C1 segment of cervical spinal cord (tissue), 14 donors: ENCODE data around the gene MFSD6L.

Experiments
- DNase-seq, 14 donors: peaks; one replicate each; lab custom pipeline; 2025; lab: John Stamatoyannopoulos, UW

MFSD6L gene, protein sequence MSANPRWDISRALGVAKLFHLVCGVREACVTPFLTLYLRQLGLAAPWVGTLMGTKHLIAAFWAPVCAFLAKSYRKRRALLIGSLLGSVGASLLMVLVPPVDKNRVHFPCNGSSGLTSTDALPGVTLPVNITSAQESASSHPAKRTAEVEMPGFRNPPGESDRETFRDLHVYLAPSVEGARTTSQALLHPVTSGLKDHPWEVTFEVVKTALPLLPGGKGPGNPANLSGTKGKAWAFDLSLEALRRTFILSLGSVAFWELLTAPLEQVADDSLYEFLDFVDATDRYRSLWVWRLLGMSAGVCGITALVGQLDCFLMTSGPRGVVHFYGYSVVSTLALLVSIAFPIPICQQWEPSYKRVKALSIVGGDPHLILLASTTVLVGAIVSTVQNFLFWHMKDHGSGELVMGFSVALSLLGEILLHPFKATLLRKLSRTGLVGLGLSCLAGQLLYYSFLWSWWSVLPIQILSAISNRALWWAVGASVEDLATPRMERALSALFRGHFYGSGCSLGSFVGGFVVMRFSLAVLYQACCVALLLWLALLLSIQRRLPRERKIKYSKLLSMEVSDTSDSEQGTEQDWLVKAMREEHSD

DNA sequence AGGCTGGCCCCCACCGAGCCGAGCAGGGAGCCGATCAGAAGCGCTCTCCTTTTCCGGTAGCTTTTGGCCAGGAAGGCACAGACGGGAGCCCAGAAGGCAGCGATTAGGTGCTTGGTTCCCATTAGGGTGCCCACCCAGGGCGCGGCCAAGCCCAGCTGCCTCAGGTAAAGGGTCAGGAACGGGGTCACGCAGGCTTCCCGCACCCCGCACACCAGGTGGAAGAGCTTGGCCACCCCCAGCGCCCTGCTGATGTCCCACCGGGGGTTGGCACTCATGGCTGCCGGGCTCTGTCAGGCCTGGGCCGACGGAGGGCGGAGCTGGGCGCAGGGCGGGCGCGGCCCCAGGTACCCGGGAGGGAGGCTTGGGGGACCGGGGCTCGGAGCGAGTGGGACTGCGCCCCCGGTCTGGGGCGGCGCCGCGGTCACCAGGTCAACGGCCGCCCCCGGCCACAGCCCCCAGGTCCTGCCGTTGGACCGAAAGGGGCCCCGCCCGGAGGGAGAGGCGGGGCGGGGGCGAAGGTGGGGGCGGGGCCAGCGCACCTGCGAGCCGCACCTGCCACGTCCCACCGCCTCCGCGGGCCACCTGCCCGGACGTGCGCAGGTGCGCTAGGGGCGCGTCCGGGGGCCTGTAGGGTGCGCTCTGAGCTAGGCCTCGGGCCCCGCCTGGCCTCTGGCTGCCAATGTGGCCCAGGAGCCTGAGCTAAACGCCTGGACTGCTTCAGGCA lies at the start of gene MFSD6L:
Gene MFSD6L, minus strand, starts transcription at position 520 of the 724 bp plus-strand sequence. Its CDS starts 245 bp downstream, at position 275.
- no peak for DNase-seq

DNA sequence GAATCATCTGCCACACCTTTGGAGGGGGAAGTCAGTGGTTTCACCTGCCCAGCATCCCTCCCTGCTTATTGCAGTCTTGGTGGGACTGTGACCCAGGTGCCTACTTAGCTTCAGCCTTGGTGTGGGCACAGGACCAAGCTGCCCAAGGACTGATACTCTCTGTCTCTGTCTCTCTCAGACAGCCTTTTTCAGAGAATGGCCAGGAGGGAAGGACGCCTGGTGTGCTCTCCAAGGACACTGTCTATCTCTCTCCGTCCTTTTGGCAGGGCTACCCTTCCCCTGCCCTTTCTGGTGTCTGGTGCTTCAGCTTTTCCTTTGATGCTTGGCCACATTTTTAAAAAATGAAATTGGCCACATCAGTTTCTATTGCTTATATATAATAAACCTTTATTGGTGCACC lies 48.7 kb upstream of the MFSD6L start:
- no peak for DNase-seq

DNA sequence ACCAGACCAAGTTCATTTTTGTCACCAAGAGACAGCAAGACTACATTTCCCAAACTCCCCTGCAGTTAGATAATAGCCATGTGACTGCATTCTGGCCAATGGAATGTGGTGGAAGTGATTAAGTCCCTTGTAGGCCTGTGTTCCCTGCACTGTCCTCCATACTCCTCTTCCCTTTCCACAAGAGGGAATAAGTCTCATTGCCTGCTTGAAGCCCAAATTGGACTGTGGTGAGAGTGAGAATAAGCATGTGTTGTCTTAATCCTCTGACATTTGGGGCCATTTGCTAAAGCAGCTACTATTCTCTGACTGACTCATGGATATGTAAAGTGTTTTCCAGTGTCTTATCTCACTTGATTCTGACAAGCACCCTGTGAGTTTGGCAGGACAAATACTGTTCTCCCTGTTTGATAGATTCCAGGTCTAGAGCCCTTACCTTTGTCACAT lies 47.6 kb upstream of the MFSD6L start:
- no peak for DNase-seq

DNA sequence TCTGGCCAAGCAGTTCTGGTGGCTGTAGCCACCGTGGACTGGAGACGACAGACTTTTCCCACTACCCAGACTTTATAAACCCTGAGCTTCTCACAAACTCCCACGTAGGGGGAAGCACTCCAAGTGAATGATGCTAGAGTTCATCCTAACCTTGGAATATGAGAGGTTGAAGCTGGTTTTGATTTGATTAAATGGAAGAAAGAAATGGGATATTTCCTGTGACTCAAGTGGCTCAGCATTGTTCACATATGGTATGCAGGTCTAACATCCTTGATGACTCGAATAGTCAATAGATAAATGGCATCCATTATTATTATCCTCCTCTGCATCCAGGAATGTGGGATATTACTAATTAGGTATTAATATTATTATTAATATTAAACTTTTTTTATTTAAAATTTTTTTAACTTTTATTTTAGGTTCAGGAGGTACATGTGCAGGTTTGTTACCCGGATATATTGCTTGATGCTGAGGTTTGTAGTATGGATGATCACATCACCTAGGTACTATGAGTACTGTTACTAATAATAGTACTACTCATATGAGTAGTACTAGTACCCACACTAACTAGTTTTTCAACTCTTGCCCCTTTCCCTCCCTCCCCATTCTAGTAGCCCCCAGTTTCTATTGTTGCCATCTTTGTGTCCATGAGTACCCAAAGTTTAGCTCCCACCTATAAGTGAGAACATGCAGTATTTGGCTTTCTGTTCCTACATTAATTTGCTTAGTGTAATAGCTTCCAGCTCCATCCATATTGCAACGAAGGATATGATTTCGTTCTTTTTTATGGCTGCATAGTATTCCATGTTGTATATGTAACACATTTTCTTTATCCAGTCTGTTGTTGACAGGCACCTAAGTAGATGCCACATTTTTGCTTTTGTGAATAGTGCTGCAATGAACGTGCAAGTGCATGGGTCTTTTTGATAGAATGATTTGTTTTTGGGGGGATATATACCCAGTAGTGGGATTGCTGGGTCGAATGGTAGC lies 45.4 kb upstream of the MFSD6L start:
- DNase-seq: no peak

DNA sequence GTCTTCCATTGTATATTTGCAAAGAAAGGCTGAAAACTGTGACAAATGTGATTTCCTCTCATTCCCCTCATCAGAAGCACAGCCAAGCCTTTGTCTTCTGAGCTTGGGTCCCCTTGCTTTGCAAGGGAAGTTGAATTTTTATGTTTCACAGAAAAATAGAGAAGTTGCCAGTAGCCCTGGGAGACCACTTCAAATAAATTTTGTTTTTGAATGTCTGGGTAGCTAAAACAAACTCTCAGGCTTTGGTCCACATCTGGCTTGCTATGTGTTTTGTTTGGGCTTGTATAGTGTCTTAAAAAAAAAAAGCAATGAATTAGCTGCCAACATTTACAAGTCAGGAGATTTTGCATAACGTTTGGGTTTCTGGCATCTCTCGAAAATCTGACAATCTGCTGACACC lies 44.2 kb upstream of the MFSD6L start:
- DNase-seq: no peak

DNA sequence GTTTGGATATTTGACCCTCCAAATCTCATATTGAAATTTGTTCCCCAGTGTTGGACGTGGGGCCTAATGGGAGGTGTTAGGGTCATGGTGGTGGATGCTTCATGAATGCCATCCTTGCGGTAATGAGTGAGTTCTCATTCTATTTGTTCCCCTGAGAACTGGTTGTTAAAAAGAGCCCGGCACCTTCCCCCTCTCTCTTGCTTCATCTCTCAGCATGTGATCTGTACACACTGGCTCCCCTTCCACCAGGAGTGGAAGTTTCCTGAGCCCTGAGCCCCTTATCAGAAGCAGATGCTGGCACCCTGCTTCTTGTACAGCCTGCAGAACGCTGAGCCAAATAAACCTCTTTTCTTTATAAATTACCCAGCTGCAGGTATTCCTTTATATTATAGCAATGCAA lies 42.7 kb upstream of the MFSD6L start:
- DNase-seq: no peak

DNA sequence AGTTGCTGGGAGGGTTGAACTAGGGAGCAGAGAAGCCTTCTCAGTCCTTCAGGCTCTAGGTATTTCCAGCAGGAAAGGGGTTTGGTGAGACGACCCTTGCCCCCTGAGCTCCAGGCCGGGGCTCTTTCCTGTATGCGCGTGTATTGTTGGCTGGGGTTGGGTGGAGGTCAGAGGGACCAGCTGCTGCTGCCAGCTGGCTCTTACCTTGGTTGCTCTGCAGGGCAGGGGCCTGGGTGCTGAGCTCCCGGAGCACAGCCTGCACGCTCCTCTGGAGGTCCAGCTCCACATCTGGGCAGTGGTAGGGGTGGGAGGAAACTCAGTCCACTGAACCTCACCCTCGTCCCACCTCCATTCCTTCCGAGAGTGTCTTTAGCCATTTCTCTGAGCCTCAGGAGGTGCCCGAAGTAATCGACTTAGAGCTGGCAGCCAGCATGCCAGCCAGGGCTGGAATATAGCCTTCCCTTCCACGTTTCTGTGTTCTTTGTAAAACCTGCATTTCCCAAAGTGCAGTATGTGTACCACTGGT lies 40.3 kb upstream of the MFSD6L start:
- no peak for DNase-seq

DNA sequence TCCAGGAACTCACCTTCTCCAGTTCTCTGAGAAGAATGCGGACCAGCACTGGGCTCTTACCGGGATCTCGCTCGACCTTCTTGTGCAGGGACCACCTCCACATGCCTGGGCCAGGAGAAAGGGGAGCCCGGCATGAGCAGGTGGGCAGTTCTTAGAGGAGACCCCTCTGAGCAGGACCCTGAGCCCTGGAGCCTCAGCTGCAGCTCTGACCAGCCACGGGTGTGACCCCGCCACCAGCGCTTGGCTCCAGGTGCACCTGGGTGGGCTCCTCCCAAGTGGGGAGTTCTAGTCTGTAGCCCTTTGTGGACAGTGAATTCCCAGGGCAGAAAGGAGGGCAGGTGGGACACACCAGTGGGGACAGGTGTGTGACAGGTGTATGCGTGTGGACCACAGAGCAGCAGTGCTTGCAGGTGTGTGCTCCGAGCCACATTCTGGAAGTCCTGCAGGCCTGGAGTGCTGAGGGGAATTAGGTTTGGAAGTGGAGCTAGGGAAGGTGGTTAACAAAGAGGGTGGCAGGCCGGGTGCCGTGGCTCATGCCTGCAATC lies 39.5 kb upstream of the MFSD6L start:
- DNase-seq: no peak

DNA sequence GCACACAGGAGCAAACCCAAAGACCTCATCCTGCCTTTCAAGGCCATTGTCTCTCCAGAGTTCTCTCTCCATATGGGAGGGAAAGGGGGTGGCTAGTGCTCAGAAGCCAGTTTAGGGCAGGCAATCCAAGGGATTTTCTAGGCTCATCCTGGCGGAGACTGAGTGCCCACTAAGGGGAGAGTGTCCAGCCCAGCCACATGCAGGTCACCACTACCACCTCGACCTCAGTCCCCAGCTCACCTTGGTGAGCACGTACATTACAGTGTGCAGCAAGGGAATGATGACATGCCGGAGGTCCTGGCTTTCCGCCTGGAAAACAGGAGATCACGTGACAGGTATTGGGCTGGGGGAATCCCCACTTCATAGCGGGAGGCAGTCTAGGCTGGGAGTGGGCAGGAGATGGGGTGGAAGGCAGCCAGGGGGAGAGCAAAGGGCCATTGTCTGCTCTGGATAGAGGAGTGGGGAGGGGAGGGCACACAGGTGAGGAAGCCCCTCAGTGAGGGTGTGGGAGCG lies 38.5 kb upstream of the MFSD6L start:
- DNase-seq: no peak

DNA sequence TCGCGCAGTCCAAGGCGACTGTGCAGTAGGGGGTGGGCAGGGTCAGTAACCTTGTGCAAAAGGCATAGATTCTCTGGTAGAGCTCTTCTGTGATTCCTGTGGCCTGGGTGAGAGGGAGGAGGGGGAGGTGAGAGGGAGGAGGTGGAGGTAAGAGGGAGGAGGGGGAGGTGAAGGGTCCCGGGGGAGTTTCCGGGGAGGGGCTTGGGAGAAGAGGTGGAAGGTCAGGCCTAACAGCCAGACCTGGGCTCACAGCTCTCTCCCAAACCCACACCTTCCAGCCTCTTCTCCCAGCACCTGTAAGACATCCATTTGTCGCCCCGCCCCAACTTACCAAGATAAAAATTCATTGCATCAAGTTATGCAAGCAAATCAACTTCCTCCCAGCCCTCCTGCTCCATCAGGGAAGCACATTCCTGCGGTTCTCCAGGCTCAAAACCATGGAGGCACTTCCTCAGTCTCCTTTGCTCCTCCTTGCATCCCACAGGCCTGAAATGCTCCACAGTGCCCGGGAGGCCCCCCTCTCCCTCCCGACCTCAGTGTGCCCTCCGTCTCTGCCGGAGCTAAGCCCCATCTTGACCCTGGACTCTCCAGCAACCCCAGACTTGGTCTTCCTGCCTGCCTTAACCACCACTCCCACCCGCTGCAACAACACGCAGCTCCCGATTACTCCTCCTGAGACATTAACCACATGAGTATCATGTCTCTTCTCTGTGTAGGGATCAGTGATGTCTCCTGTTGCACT lies 37.8 kb upstream of the MFSD6L start:
- DNase-seq: no peak

DNA sequence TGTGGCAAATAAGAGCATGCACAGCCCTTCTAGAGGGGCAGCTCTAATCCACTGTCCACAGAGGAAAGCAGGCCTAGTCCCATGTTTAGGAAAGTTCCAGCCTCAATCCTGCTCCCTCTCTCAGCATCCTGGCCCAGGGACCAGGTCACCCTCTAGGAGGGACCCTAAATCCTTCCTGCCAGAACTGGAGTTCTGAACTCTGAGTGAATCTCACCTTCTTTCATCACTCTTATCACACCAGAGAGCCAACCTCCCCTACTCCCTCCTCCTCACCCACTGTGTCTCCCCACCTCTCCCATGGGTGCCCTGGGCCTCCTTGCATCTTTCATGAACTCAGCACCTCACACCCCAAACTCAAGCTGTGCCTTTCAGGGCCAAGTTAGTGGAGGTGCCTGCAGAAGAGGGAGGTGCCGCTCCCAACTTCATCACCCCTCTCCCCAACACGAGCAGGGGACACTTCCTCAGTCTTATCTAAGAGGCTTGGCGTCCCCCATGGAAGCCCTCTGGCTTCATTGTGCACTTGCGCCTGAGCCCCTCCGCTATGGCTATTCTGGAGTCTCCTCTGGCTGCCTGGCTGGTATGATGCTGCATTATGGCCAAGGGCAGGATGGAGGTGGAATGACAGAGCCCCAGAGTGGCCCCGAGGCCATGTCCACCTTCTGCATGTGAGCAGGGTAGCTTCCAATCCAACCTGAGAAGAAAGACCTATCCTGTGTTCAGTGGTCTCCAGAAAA lies 36.6 kb upstream of the MFSD6L start:
- no peak for DNase-seq

DNA sequence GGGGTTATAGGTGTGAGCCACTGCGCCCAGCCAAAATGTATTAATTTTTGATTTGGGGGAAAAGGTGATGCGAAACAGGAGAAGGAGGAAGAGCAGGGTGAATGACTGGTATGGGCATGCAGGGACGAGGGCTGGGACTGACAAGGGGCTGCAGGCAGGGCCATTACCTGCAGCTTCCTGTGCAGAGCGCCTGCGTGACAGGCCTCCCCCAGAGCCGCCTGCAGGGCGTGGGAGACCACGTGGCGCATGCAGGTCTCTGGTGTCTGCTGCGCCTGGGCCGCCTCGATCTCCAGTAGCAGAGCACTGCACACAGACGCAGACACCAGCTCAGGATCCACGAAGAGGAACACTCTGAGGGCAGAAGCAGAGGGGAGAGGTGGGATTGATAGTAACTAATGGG lies 35.9 kb upstream of the MFSD6L start:
- DNase-seq: no peak

DNA sequence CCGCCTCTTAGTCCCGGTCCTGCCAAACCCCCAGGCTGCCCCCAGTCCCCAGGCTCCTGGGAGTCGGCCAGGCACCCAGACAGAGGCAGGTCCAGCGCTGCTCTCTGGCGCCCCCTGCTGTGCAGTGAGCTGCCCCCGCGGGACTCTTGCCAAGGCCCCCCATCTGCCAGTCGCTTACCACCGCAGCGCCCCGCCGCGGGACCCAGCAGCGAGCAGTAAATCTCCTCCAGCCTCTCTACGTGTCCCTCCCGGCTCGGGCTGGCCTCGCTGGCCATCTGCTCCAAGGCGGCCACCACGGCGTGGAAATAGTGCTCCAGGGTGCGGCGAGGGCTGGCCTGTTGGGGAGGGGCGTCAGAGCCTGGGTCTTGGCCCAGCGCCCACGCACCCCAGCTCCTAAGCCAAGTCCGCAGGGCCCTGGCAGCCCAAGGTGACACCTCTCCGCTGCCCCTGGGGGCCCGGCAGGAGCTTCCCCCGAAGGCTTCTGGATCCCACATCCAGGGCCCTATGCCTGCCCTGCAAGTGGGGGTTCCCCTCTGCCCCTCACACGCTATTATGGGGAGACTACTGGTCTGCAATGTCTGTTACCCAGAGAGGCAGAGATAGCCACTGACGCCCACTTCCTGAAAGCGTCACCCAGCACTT lies 33.7 kb upstream of the MFSD6L start:
- no peak for DNase-seq

DNA sequence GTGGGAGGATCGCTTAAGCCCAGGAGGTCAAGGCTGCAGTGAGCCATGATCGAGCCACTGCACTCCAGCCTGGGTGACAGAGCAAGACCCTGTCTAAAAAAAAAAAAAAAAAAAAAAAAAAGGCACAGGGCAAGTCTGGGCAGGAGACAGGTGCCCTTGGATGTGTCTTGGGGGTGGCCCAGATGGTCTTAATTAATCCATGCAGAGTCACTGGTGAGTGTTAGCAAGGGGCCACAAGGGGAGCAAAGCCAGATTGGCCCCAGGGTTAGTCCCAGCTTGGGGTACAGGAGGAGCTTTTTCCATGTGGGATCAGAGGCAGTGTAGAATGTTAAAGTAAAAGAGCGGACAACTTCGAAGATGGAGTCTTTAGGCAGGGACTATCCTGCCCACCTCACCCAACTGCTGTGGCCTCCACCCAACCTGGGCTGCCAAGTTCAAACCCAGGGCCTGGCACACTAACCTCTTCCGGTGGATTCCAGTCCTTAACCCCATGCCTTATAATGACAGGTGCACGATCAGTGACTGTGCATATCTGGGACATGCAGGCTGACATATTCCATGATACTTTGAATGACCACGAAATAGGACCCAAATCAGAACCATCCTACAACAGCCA lies 32.2 kb upstream of the MFSD6L start:
- no peak for DNase-seq

DNA sequence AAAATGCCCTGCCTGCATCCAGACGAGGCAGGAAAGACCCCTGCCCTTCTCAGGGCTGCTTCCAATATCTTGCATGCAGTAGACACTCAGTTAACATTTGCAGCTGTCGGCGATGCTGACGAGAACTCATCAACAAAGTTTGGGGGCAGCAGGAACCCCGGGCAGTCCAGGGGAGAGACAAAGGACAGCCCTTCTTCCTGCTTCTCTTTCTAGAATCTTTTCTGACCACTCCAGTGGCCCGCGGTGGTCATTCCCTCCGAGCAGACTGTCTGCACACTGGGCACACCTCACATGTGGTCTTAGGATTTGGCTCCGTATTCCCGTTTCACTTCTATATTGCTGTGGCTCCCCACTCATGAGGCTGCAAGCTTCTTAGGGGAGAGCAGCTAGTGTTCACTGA lies 31.0 kb upstream of the MFSD6L start:
- no peak for DNase-seq

DNA sequence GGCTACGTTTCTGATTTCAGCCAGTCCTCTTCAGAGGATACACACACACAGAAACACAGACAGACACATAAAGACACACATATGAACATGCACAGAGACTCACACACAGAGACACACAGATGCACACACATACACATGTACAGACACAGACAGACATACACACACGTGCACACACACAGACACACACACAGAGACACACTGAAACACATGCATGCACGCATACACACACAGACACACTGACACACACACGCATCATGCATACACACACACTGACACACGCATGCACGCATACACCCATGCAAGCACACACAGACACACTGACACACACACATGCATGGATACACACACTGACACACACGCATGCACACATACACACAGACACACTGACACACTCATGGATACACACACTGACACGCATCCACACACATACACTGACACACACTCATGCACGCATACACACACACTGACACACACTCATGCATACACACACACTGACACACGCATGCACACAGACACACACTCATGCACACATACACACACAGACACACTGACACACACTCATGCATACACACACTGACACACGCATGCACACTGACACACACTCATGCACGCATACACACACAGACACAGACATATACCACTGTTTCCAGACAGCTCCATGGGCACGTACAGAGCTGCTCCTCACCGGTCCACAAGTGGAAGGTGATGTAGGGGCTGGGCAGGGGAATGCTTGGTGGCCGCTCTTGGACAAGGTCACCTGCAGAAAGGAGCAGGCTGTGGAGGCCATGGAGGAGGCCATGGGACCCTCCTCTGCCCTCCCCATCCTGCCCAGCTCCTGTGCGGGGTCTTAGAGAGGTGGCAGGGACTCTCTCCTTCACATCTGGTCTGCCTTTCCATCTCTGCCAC lies 30.1 kb upstream of the MFSD6L start:
- DNase-seq: no peak

DNA sequence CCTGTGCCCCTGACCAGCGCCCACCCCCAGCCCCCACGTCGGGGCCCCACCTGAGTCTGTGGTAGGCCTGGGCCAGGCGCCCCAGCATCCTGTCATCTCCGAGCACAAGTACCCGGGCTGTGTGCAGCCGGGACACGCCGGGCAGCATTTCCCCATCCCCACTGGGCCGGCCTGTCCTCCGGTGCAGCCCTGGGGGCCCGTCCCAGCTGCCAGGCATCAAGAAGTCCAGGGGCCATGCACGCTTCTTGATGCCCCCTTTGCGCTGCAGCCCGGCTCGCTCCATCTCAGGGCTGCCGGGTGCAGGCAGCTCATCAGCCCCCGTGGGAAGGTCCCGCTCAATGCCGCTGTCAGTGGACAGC lies 29.3 kb upstream of the MFSD6L start:
- no peak for DNase-seq
